IMR-90 (cell line): Measurements from ENCODE around the gene COL9A3. TPM values are rescaled to one million over a fixed set of nuclear protein-coding genes. Genes with fewer than 3 reads are reported as not detected.

ENCODE experiments used
- ATAC-seq: fragments of 200-7000 bp; cut with Tn5 transposase; 2 replicates; pipeline ENCODE4 v1.9.1; 2020; ENCODE audit warnings: low read depth, mild to moderate bottlenecking, moderate library complexity
- BruUV-seq: library from RNA; stranded (reverse); fragments of 400-500 nt; replicated peaks from 2 replicates; lab custom pipeline; 2021; lab: Mats Ljungman, UMichigan
- CTCF ChIA-PET: fragments of 300-600 bp; formaldehyde crosslinking; extraction: SDS; loops from one replicate; lab custom pipeline; 2021; ENCODE audit warnings: antibody characterized with exemption; lab: Yijun Ruan, JAX
- POLR2A ChIA-PET: fragments of 300-600 bp; sonication (Branson Sonifier 250); formaldehyde crosslinking; loops from one replicate; lab custom pipeline; 2022; ENCODE audit warnings: antibody characterized with exemption; ENCODE audit not compliant: unreplicated experiment; lab: Charles Lee
- DNase-seq: peaks from one replicate; pipeline ENCODE4 v3.0.0; 2013
- H2AFZ ChIP-seq: replicated peaks from 2 replicates; pipeline ENCODE3; 2013; ENCODE audit warnings: low read length, mild to moderate bottlenecking; ENCODE audit not compliant: poor library complexity
- H2AK5ac ChIP-seq: 2 replicates; pipeline ENCODE4 v1.6.1; 2013; ENCODE audit warnings: low read depth, low read length, inconsistent platforms
- H2AK9ac ChIP-seq: replicated peaks from 2 replicates; pipeline ENCODE3; 2013; ENCODE audit warnings: mild to moderate bottlenecking, low read depth, low read length, moderate library complexity; ENCODE audit not compliant: poor library complexity
- H2BK120ac ChIP-seq: 2 replicates; pipeline ENCODE4 v1.6.1; 2013; ENCODE audit warnings: low read depth, low read length, inconsistent platforms
- H2BK15ac ChIP-seq: 3 replicates; pipeline ENCODE4 v1.6.1; 2013; ENCODE audit warnings: low read depth, low read length, inconsistent platforms
- H2BK20ac ChIP-seq: 2 replicates; pipeline ENCODE4 v1.6.1; 2013; ENCODE audit warnings: low read depth, mild to moderate bottlenecking, inconsistent platforms, low read length, moderate library complexity
- H2BK5ac ChIP-seq: 2 replicates; pipeline ENCODE4 v1.6.1; 2013; ENCODE audit warnings: mild to moderate bottlenecking, low read depth, low read length, inconsistent platforms; ENCODE audit not compliant: poor library complexity, severe bottlenecking
- H3K14ac ChIP-seq: replicated peaks from 2 replicates; pipeline ENCODE4 v1.6.1; 2013; ENCODE audit warnings: low read depth, low read length, inconsistent platforms
- H3K18ac ChIP-seq: 2 replicates; pipeline ENCODE4 v1.6.1; 2013; ENCODE audit warnings: low read depth, low read length, control low read depth
- H3K23ac ChIP-seq: 2 replicates; pipeline ENCODE4 v1.6.1; 2013; ENCODE audit warnings: low read depth, low read length, inconsistent platforms
- H3K27ac ChIP-seq: 2 replicates; pipeline ENCODE4 v1.5.1; 2013; ENCODE audit warnings: mild to moderate bottlenecking, control low read depth, low read length; ENCODE audit not compliant: insufficient read depth
- H3K27me3 ChIP-seq: 2 replicates; pipeline ENCODE4 v1.6.1; 2013; ENCODE audit warnings: low read length; ENCODE audit not compliant: control insufficient read depth, insufficient read depth
- H3K36me3 ChIP-seq: 2 replicates; pipeline ENCODE4 v1.6.1; 2013; ENCODE audit warnings: low read length, mixed read lengths; ENCODE audit not compliant: control insufficient read depth, insufficient read depth
- H3K4ac ChIP-seq: 2 replicates; pipeline ENCODE4 v1.6.1; 2013; ENCODE audit warnings: low read depth, low read length, inconsistent platforms
- H3K4me1 ChIP-seq: 2 replicates; pipeline ENCODE4 v1.6.1; 2013; ENCODE audit warnings: low read length, mixed read lengths; ENCODE audit not compliant: control insufficient read depth, insufficient read depth
- H3K4me2 ChIP-seq: 2 replicates; pipeline ENCODE4 v1.6.1; 2013; ENCODE audit warnings: low read depth, mild to moderate bottlenecking, control low read depth, low read length, moderate library complexity
- H3K4me3 ChIP-seq: 2 replicates; pipeline ENCODE4 v1.5.1; 2013; ENCODE audit warnings: low read depth, mild to moderate bottlenecking, control low read depth, low read length, moderate library complexity; ENCODE audit not compliant: insufficient read depth
- H3K56ac ChIP-seq: 2 replicates; pipeline ENCODE4 v1.6.1; 2013; ENCODE audit warnings: low read length, inconsistent platforms; ENCODE audit not compliant: insufficient read depth; ENCODE audit errors: extremely low read depth
- H3K79me1 ChIP-seq, 2 experiments: 2 replicates each; pipeline ENCODE4 v1.6.1; 2013; ENCODE audit warnings: low read length in 2 of 2, inconsistent platforms in 1 of 2, low read depth in 1 of 2
- H3K9ac ChIP-seq: 2 replicates; pipeline ENCODE4 v1.6.1; 2013; ENCODE audit warnings: low read depth, low read length, control low read depth
- H3K9me1 ChIP-seq: 2 replicates; pipeline ENCODE4 v1.6.1; 2013; ENCODE audit warnings: low read length, inconsistent platforms; ENCODE audit not compliant: insufficient read depth
- H3K9me3 ChIP-seq: 2 replicates; pipeline ENCODE4 v1.6.1; 2013; ENCODE audit warnings: low read length; ENCODE audit not compliant: control insufficient read depth, insufficient read depth
- H4K20me1 ChIP-seq: 2 replicates; pipeline ENCODE4 v1.6.1; 2013; ENCODE audit warnings: low read length, inconsistent platforms; ENCODE audit not compliant: insufficient read depth
- H4K5ac ChIP-seq: 2 replicates; pipeline ENCODE4 v1.6.1; 2013; ENCODE audit warnings: mild to moderate bottlenecking, low read depth, low read length, control low read depth
- H4K8ac ChIP-seq, 2 experiments: 2 replicates each; pipeline ENCODE4 v1.6.1; 2013; ENCODE audit warnings: low read depth in 2 of 2, low read length in 2 of 2, control low read depth in 1 of 2, inconsistent platforms in 1 of 2
- H4K91ac ChIP-seq: 2 replicates; pipeline ENCODE4 v1.6.1; 2013; ENCODE audit warnings: low read depth, low read length, inconsistent platforms; ENCODE audit not compliant: insufficient read depth
- BHLHE40 ChIP-seq: fragments of 150-350 bp; IDR thresholded peaks from 2 replicates; pipeline ENCODE4 v1.6.1; 2016; ENCODE audit warnings: mild to moderate bottlenecking, low read depth, low read length
- CEBPB ChIP-seq: IDR thresholded peaks from 2 replicates; pipeline ENCODE4 v1.6.1; 2012; ENCODE audit warnings: low read depth, low read length, improper control_type of control experiment
- CHD1 ChIP-seq: IDR thresholded peaks from 2 replicates; pipeline ENCODE4 v1.6.1; 2012; ENCODE audit warnings: low read depth, low read length, improper control_type of control experiment
- FOS ChIP-seq: fragments of 150-350 bp; IDR thresholded peaks from 2 replicates; pipeline ENCODE4 v1.6.1; 2016; ENCODE audit warnings: low read depth, low read length
- MAFK ChIP-seq: IDR thresholded peaks from 2 replicates; pipeline ENCODE4 v1.6.1; 2012; ENCODE audit warnings: low read depth, low read length, improper control_type of control experiment
- MAZ ChIP-seq: IDR thresholded peaks from 2 replicates; pipeline ENCODE4 v1.6.1; 2012; ENCODE audit warnings: low read depth, mild to moderate bottlenecking, low read length, improper control_type of control experiment, moderate library complexity, borderline replicate concordance
- NFE2L2 ChIP-seq: fragments of 150-350 bp; IDR thresholded peaks from 2 replicates; pipeline ENCODE4 v1.6.1; 2016; ENCODE audit warnings: low read depth, mild to moderate bottlenecking, low read length
- POLR2A ChIP-seq: IDR thresholded peaks from 2 replicates; pipeline ENCODE4 v1.6.1; 2012; ENCODE audit warnings: mild to moderate bottlenecking, low read depth, low read length
- RAD21 ChIP-seq: IDR thresholded peaks from 2 replicates; pipeline ENCODE4 v1.6.1; 2012; ENCODE audit warnings: low read length, improper control_type of control experiment
- RCOR1 ChIP-seq: IDR thresholded peaks from 2 replicates; pipeline ENCODE4 v1.6.1; 2012; ENCODE audit warnings: mild to moderate bottlenecking, low read length, improper control_type of control experiment; ENCODE audit not compliant: insufficient replicate concordance
- SMC3 ChIP-seq: fragments of 150-350 bp; IDR thresholded peaks from 2 replicates; pipeline ENCODE4 v1.6.1; 2016; ENCODE audit warnings: low read depth, mild to moderate bottlenecking, antibody characterized with exemption, low read length, moderate library complexity
- WGBS, 2 experiments: methylation state at CpG; one replicate each; pipeline versions ENCODE4 v1.1.5 to v1.1.7; 2013; ENCODE audit warnings: missing lambda C conversion rate in 2 of 2; ENCODE audit not compliant: insufficient read length in 1 of 2; ENCODE audit errors: extremely low coverage in 2 of 2; 5-methylcytosine and 5-hydroxymethylcytosine counted together
- dilution Hi-C: fragments of 300-500 bp; cut with HindIII; formaldehyde crosslinking; loops from one replicate; pipeline ENCODE4 v1.14.3; 2018; ENCODE audit warnings: low sequenced_read_pairs; ENCODE audit not compliant: unreplicated experiment
- in situ Hi-C: fragments of 300-500 bp; cut with MboI; formaldehyde crosslinking; loops from 3 replicates; pipeline ENCODE4 v1.14.3; 2019; ENCODE audit warnings: low sequenced_read_pairs, inconsistent platforms, mixed read lengths
- intact Hi-C: fragments of 100-400 bp; cut with micrococcal nuclease; formaldehyde crosslinking; loops from 2 replicates; pipeline ENCODE4 v1.10.0; 2022
- polyA plus RNA-seq, 3 experiments: library from polyadenylated mRNA; depleted of rRNA; stranded (reverse); fragments of >200 nt; gene quantifications; 2 replicates each; pipeline ENCODE4 v1.2.3, GENCODE V29; 2012; ENCODE audit warnings: low replicate concordance in 1 of 3
- total RNA-seq: library from RNA; depleted of rRNA; stranded (reverse); fragments of >200 nt; gene quantifications from 2 replicates; pipeline ENCODE4 v1.2.3, GENCODE V29; 2012
- TF ChIP-seq, protein P1 (sequence below): conservative IDR thresholded peaks from 2 replicates; pipeline ENCODE4 v1.5.1; 2012; ENCODE audit warnings: mild to moderate bottlenecking, low read depth, low read length, improper control_type of control experiment
- TF ChIP-seq, protein P2 (sequence below): fragments of 150-350 bp; IDR thresholded peaks from 2 replicates; pipeline ENCODE4 v1.6.1; 2016; ENCODE audit warnings: low read depth, mild to moderate bottlenecking, low read length, moderate library complexity, borderline replicate concordance
- TF ChIP-seq, protein P3 (sequence below): fragments of 150-350 bp; IDR thresholded peaks from 2 replicates; pipeline ENCODE4 v1.6.1; 2017; ENCODE audit warnings: mild to moderate bottlenecking, antibody characterized with exemption, low read length, low read depth

Gene COL9A3
- total and polyA plus RNA-seq, 2 of the 4 experiments (the other 2 are of a cell fraction), result 0.36 to 1.4 TPM

DNA sequence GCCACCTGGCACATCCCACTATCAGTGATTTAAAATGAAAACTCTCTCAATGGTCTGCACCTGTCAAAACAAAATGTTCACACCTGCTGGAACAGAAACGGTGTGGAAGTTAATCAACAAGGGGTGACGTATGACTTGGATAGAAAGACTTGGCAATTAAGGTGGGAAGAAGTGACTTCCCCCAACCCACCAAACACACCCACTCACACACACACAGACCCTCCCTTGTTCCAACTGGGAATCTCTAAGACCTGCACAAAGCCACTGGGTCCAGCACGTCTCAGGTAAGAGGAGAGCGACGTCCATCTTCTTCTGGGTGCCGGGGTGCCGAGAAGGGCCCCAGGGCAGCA is 69.8 kb downstream of the COL9A3 start:
- dilution Hi-C loops, result no loop called here
- in situ Hi-C loops, result no loop called here
- Histone ChIP-seq H2BK15ac (no peak overlapping the region), H4K20me1 (peaks cover 20% of the 10 kb centered on the region), H2AK9ac (peak overlapping the region; percentile 5), H2BK120ac (no peak overlapping the region), H3K56ac (no peak overlapping the region), H3K4ac (no peak overlapping the region; the same call in 1 of the 2 replicates), H2AFZ (no peak overlapping the region), H3K79me1 (peaks cover 0 to 31% of the 10 kb centered on the region in 2 experiments; a peak in 2 of 4 replicates), H4K5ac (no peak overlapping the region), H3K4me2 (no peak overlapping the region), H3K27me3 (no peaks in the 10 kb centered on the region), H3K4me1 (peaks cover 11% of the 10 kb centered on the region), H3K9me1 (peaks cover 11% of the 10 kb centered on the region), H2AK5ac (no peak overlapping the region), H4K91ac (no peak overlapping the region), H3K9ac (no peak overlapping the region), H2BK20ac (no peak overlapping the region), H3K36me3 (peaks cover 47% of the 10 kb centered on the region), H2BK5ac (peak overlapping the region; percentile 3), H3K9me3 (no peaks in the 10 kb centered on the region), H3K14ac (no peak overlapping the region), H3K27ac (no peak overlapping the region), H4K8ac (no peak overlapping the region), H3K18ac (no peak overlapping the region), H3K4me3 (no peak overlapping the region), H3K23ac (no peak overlapping the region)
- intact Hi-C loops, result no loop called here
- no peak for TF ChIP-seq NFE2L2
- TF ChIP-seq, protein P1, sequence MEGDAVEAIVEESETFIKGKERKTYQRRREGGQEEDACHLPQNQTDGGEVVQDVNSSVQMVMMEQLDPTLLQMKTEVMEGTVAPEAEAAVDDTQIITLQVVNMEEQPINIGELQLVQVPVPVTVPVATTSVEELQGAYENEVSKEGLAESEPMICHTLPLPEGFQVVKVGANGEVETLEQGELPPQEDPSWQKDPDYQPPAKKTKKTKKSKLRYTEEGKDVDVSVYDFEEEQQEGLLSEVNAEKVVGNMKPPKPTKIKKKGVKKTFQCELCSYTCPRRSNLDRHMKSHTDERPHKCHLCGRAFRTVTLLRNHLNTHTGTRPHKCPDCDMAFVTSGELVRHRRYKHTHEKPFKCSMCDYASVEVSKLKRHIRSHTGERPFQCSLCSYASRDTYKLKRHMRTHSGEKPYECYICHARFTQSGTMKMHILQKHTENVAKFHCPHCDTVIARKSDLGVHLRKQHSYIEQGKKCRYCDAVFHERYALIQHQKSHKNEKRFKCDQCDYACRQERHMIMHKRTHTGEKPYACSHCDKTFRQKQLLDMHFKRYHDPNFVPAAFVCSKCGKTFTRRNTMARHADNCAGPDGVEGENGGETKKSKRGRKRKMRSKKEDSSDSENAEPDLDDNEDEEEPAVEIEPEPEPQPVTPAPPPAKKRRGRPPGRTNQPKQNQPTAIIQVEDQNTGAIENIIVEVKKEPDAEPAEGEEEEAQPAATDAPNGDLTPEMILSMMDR, result no peak
- TF ChIP-seq SMC3, result no peak
- no peak for TF ChIP-seq CEBPB
- TF ChIP-seq RAD21, result no peak
- TF ChIP-seq MAZ, result no peak
- TF ChIP-seq POLR2A, result no peak
- no peak for TF ChIP-seq CHD1
- TF ChIP-seq, protein P2, sequence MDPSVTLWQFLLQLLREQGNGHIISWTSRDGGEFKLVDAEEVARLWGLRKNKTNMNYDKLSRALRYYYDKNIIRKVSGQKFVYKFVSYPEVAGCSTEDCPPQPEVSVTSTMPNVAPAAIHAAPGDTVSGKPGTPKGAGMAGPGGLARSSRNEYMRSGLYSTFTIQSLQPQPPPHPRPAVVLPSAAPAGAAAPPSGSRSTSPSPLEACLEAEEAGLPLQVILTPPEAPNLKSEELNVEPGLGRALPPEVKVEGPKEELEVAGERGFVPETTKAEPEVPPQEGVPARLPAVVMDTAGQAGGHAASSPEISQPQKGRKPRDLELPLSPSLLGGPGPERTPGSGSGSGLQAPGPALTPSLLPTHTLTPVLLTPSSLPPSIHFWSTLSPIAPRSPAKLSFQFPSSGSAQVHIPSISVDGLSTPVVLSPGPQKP, result no peak
- TF ChIP-seq, protein P3, sequence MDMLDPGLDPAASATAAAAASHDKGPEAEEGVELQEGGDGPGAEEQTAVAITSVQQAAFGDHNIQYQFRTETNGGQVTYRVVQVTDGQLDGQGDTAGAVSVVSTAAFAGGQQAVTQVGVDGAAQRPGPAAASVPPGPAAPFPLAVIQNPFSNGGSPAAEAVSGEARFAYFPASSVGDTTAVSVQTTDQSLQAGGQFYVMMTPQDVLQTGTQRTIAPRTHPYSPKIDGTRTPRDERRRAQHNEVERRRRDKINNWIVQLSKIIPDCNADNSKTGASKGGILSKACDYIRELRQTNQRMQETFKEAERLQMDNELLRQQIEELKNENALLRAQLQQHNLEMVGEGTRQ, result no peak
- no peak for TF ChIP-seq MAFK
- no peak for TF ChIP-seq BHLHE40
- no peak for TF ChIP-seq FOS
- no peak for TF ChIP-seq RCOR1
- DNase-seq (no peak), ATAC-seq (no peak)
- 93% methylated on average over 5 of the region's 7 CpGs; no CpG with 5 or more reads in 1 of the 2 experiments for WGBS, 2 experiments
- BruUV-seq, result no TSS peak
- ChIA-PET CTCF (interaction anchor here (1.7 kb wide), 1 partner anchor 10 kb away, joined by 12 read pairs; no protein-coding TSS in a partner anchor), POLR2A (no interaction called here)
